ENCODE results near the gene KMT2C.
"Not testable (repeated sequence)": the region's sequence is repeated elsewhere in the genome, so short reads cannot be mapped to it uniquely, and the experiment has no call there.

KMT2C gene

GRCh38 chr7:152441168-152441567, 5.4 kb upstream of the KMT2C start:
- DNase-seq, result not testable (repeated sequence)

DNA sequence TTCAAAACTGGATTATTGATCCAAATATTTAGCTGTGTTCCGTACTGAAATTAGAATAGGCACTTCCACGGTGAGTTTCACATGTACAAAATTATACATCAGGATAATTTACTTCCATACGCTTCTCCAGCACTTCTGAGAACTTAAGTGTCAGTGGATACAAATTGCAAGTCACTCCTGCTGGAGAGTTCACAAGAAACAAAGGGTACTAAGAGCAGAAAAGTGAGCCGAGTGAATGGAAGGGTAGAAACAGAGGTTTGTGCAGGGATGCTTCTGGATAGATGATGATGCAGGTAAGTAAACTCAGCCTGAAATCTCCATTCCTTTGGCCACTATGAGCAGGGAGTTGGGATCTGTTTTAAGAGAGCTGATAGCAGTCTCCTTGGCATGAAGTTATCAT, 2.2 kb upstream of the KMT2C start:
- DNase-seq, result not testable (repeated sequence)

DNA sequence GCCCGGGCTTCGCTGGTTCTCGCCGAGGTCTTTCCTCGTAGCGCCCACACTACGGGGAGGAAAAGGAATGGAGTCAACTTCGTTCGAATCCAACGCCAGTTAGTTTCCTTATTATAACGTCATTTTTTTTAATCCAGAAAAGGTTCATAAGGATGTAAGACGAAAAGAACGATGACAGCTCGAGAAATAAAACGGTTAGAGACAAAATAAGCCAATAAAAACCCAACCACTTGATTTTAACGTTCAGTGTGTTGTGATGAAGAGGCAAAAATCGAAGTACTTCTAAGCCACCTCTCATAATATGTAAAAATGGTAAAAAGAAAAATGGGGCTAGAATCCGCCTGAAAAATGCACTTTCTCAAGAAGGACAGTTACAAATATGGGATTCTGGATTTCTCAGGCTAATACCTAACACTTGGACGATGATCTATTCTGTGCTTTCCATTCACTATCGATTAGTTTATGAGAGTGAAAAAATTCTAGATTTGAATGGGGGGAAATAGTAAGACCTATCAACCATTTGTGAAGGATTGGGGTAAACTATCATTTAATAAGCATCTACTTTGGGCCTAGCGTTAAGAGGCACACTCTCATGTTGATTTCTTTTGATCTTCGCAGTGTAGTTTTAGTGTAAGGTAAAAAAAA, 1.2 kb upstream of the KMT2C start:
- DNase-seq, result not testable (repeated sequence)

GRCh38 chr7:152436111-152436930, 518 bp upstream of the KMT2C start:
- DNase-seq, result peak; percentile 86

GRCh38 chr7:152434511-152435383, 1.1 kb downstream of the KMT2C start:
- DNase-seq, result not testable (repeated sequence)

GRCh38 chr7:152433721-152434490, 1.9 kb downstream of the KMT2C start:
- not testable (repeated sequence) for DNase-seq

GRCh38 chr7:152432735-152433134, 3.1 kb downstream of the KMT2C start:
- DNase-seq, result not testable (repeated sequence)

DNA sequence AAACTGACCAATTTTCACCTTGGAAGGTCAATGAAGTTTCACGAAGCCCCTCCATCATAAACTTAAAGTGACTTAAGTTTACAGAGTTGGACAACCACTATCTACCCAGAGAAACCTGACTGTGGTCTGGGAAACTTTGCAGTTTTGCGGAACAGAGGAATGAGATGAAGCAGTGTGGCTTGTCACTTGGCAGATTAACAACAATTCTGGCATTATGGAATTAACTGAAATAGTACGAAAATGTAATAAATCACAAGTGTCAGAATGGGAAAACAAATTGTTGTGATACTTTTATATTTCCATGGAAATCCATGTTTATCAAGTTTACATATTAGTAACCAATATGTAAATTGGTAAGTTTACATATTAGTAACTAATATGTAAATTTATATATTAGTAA, 4.9 kb downstream of the KMT2C start:
- DNase-seq, result no peak

- not testable (repeated sequence) for DNase-seq
Measured at GRCh38 chr7:152430118-152430517, 5.7 kb downstream of the KMT2C start.

DNA sequence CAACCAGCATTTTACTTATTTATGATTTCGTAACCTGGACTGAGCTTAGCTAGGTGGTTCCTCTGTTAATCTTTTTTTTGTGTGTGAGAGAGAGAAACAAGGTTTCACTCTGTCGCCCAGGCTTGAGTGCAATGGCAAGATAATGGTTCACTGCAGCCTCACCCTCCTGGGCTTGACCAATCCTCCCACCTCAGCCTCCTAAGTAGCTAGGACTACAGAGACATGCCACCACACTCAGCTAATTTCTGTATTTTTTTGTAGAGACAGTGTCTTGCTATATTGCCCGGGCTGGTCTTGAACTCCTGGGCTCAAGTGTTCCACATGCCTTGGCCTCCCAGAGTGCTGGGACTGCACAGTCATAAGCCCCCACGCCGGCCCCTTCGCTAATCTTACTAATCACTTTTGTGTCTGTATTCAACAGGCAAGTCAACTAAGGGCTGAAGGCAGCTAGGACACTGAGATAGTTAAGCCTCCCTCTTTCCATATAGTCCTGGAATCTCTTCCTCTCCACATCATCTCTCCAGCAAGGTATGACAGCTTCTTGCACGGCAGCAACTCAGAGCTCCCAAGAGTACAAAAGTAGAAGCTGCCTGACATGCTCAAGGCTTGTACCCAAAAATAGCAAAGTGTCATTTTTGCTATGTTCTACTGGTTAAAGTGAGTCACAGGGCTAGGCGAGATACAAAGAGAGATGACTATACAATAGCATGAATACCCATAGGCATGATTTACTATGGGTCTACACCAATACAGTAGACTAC, 11.3 kb downstream of the KMT2C start:
- no peak for DNase-seq

DNA sequence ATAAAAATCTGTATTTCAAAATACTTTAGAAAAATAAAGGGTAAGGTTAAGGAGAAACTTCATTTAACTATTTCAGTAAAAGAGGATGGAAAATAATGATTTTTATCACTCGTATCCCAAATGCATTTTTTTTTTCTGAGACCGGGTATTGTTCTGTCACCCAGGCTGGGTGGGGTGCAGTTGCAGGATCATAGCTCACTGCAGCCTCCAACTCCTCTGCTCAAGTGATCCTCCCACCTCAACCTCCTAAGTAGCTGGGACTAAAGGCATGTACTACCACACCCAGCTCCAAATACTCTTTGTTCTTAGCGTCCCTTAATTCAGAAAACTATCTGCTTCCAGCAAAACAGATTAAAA, 11.8 kb downstream of the KMT2C start:
- no peak for DNase-seq

DNA sequence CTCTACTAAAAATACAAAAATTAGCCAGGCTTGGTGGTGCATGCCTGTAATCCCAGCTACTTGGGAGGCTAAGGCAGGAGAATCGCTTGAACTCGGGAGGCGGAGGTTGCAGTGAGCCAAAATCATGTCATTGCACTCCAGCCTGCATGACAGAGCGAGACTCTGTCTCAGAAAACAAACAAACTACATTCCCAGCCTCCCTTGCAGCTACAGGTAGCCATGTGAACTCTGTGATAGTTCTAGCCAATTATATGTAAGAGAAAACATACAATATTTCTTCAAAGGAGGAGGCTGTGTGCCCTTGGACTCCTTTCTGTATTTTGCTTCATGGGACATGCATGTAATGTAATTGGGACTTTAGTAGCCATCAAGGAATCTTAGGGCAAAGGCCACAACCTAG, 12.6 kb downstream of the KMT2C start:
- not testable (repeated sequence) for DNase-seq

GRCh38 chr7:152420950-152421349, 14.9 kb downstream of the KMT2C start:
- not testable (repeated sequence) for DNase-seq

GRCh38 chr7:152419473-152420429, 16.1 kb downstream of the KMT2C start:
- no peak for DNase-seq

- no peak for DNase-seq
Measured at GRCh38 chr7:152414779-152415178, 21.0 kb downstream of the KMT2C start.

- DNase-seq, result no peak
Measured at GRCh38 chr7:152411389-152411788, 24.4 kb downstream of the KMT2C start.

DNA sequence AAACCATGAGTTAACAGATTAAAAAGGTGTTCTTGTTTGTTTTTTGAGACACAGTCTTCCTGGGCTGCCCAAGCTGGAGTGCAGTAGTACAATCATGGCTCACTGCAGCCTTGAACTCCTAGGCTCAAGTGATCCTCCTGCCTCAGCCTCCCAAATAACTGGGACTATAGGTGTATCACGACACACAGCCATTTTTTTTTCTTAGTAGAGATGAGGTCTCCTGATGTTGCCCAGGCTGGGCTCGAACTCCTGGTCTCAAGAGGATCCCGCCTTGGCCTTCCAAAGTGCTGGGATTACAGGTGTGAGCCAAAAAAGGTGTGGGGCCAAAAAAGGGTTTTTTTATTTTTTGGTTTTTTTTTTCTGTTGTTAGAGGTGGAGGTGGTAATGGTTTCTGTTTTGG, 29.3 kb downstream of the KMT2C start:
- DNase-seq, result no peak

GRCh38 chr7:152406030-152406429, 29.8 kb downstream of the KMT2C start:
- not testable (repeated sequence) for DNase-seq

- DNase-seq, result no peak
Measured at GRCh38 chr7:152403726-152404125, 32.1 kb downstream of the KMT2C start.

All from T1000 (cell line).